K562 (cell line): ENCODE results near the gene TLX3. TPM values are rescaled to one million over a fixed set of nuclear protein-coding genes. Genes with fewer than 3 reads are reported as not detected.

Experiments
- ATAC-seq: fragments of 200-7000 bp; cut with Tn5 transposase; 3 replicates; pipeline ENCODE4 v1.9.1; 2020; ENCODE audit warnings: moderate library complexity
- BruUV-seq: library from RNA; stranded (reverse); fragments of 400-500 nt; replicated peaks from 2 replicates; lab custom pipeline; 2021; lab: Mats Ljungman, UMichigan
- CTCF ChIA-PET: fragments of 300-600 bp; formaldehyde crosslinking; extraction: SDS; loops from one replicate; lab custom pipeline; 2021; ENCODE audit warnings: low intra/inter-chr PET ratio; lab: Yijun Ruan, JAX
- POLR2A ChIA-PET: fragments of 300-600, 350-650 bp; sonication (Branson Sonifier 250); formaldehyde crosslinking; extraction: SDS; loops from one replicate; lab custom pipeline; 2021; ENCODE audit warnings: antibody characterized with exemption, inconsistent platforms; lab: Yijun Ruan, JAX
- DNase-seq, 4 experiments: peaks; one replicate each; pipeline versions ENCODE4 v3.0.0 to v3.0.0-alpha.2; 2011 to 2018; ENCODE audit warnings: low spot score in 3 of 4, mixed read lengths in 3 of 4; ENCODE audit errors: extremely low read depth in 1 of 4
- FAIRE-seq: peaks from 2 replicates; lab custom pipeline; 2011; peaks lifted over from hg19 to GRCh38; lab: Jason Lieb, UNC
- H2AFZ ChIP-seq: 2 replicates; pipeline ENCODE4 v1.6.0; 2011; ENCODE audit warnings: low read depth, low read length, control low read depth, inconsistent platforms
- H3K27ac ChIP-seq: fragments of 200-600 bp; 3 replicates; pipeline ENCODE4 v1.8.0; 2011; ENCODE audit warnings: low read depth, mild to moderate bottlenecking, control low read depth, inconsistent platforms, low read length, moderate library complexity, mixed read lengths; ENCODE audit errors: extremely low read depth
- H3K27me3 ChIP-seq, 2 experiments: fragments of 300-600 bp in 1 of 2; 2 replicates in 1 of 2; 3 replicates in 1 of 2; pipeline versions ENCODE4 v1.6.0 to v1.8.0; 2011; ENCODE audit warnings: inconsistent platforms in 2 of 2, low read length in 2 of 2, mild to moderate bottlenecking in 1 of 2, mixed read lengths in 1 of 2, moderate library complexity in 1 of 2; ENCODE audit not compliant: control insufficient read depth in 2 of 2, insufficient read depth in 2 of 2
- H3K36me3 ChIP-seq: fragments of 300-600 bp; 3 replicates; pipeline ENCODE4 v1.8.0; 2011; ENCODE audit warnings: mild to moderate bottlenecking, low read length, inconsistent platforms; ENCODE audit not compliant: control insufficient read depth, insufficient read depth
- H3K4me1 ChIP-seq, 2 experiments: fragments of 200-600 bp in 1 of 2; replicated peaks in 1 of 2; 2 replicates in 1 of 2; 3 replicates in 1 of 2; pipeline versions ENCODE4 v1.5.1 to v1.8.0; 2011; ENCODE audit warnings: inconsistent platforms in 2 of 2, low read length in 2 of 2, mild to moderate bottlenecking in 1 of 2, mixed read lengths in 1 of 2, moderate library complexity in 1 of 2; ENCODE audit not compliant: control insufficient read depth in 2 of 2, insufficient read depth in 2 of 2
- H3K4me2 ChIP-seq: 2 replicates; pipeline ENCODE4 v1.6.1; 2011; ENCODE audit warnings: low read length, control low read depth, inconsistent platforms, mixed read lengths; ENCODE audit not compliant: insufficient read depth
- H3K4me3 ChIP-seq: fragments of 200-600 bp; sonication (generic), shearing (Covaris generic); 2 replicates; pipeline ENCODE4 v1.5.1; 2016; ENCODE audit warnings: control low read depth, inconsistent platforms
- H3K79me2 ChIP-seq: fragments of 200-600 bp; 3 replicates; pipeline ENCODE4 v1.8.0; 2011; ENCODE audit warnings: low read length, inconsistent platforms; ENCODE audit not compliant: control insufficient read depth, insufficient read depth
- H3K9ac ChIP-seq, 2 experiments: 2 replicates each; pipeline versions ENCODE4 v1.6.0 to v1.6.1; 2011; ENCODE audit warnings: low read depth in 2 of 2, low read length in 2 of 2, control low read depth in 1 of 2, inconsistent platforms in 1 of 2, mild to moderate bottlenecking in 1 of 2, mixed read lengths in 1 of 2; ENCODE audit not compliant: insufficient read depth in 1 of 2
- H3K9me1 ChIP-seq: one replicate; pipeline ENCODE4 v1.6.0; 2011; ENCODE audit warnings: inconsistent platforms, mild to moderate bottlenecking, low read length, moderate library complexity; ENCODE audit not compliant: control insufficient read depth, insufficient read depth
- H3K9me3 ChIP-seq: replicated peaks from 2 replicates; pipeline ENCODE4 v1.5.1; 2011; ENCODE audit warnings: low read depth, low read length, inconsistent platforms; ENCODE audit not compliant: control insufficient read depth, insufficient read depth
- H4K20me1 ChIP-seq: replicated peaks from 2 replicates; pipeline ENCODE4 v1.6.1; 2011; ENCODE audit warnings: low read length, inconsistent platforms, mixed read lengths; ENCODE audit not compliant: control insufficient read depth, insufficient read depth
- BCL6 ChIP-seq: fragments of 250-450 bp; sonication (Bioruptor Pico); IDR thresholded peaks from 2 replicates; pipeline ENCODE4 v1.4.0; 2020
- ELF2 ChIP-seq: fragments of 250-450 bp; sonication (Bioruptor Pico); IDR thresholded peaks from 2 replicates; pipeline ENCODE4 v1.5.0; 2021; ENCODE audit warnings: mild to moderate bottlenecking
- ESRRA ChIP-seq: fragments of 450-650 bp; IDR thresholded peaks from 2 replicates; pipeline ENCODE4 v1.6.1; 2014; ENCODE audit warnings: low read depth, mild to moderate bottlenecking, moderate library complexity, borderline replicate concordance
- HNRNPH1 ChIP-seq: fragments of 200-400 bp; formaldehyde crosslinking; optimal IDR thresholded peaks from 2 replicates; pipeline ENCODE3; 2017; ENCODE audit warnings: low read depth, mild to moderate bottlenecking, low read length, moderate library complexity
- MTA3 ChIP-seq: fragments of 450-650 bp; formaldehyde crosslinking; IDR thresholded peaks from 2 replicates; pipeline ENCODE4 v1.6.1; 2017; ENCODE audit warnings: mild to moderate bottlenecking, borderline replicate concordance
- PHF8 ChIP-seq: fragments of 200-600 bp; sonication (generic); IDR thresholded peaks from 2 replicates; pipeline ENCODE4 v1.6.1; 2012; ENCODE audit warnings: mixed run types, mild to moderate bottlenecking, inconsistent platforms, low read length, moderate library complexity, borderline replicate concordance
- POLR2H ChIP-seq: IDR thresholded peaks from 2 replicates; pipeline ENCODE4 v1.6.1; 2016; ENCODE audit warnings: missing genetic modification characterization, low read depth, mild to moderate bottlenecking, control low read depth, missing compliant biosample characterization, moderate library complexity
- RAD21 ChIP-seq, 2 experiments: fragments of 250-450 bp in 1 of 2; fragments of 450-650 bp in 1 of 2; sonication (Bioruptor Pico) in 1 of 2; formaldehyde crosslinking in 1 of 2; IDR thresholded peaks in 1 of 2; conservative IDR thresholded peaks in 1 of 2; 2 replicates each; pipeline versions ENCODE4 v1.4.0 to v1.8.0; 2020 to 2022; ENCODE audit warnings: mild to moderate bottlenecking in 2 of 2, moderate library complexity in 1 of 2
- RBM22 ChIP-seq: fragments of 200-400 bp; formaldehyde crosslinking; IDR thresholded peaks from 2 replicates; pipeline ENCODE4 v1.6.1; 2018; ENCODE audit warnings: low read length, low read depth; ENCODE audit not compliant: poor library complexity, severe bottlenecking
- SAP30 ChIP-seq: fragments of 200-600 bp; sonication (generic); IDR thresholded peaks from 2 replicates; pipeline ENCODE4 v1.6.1; 2012; ENCODE audit warnings: borderline replicate concordance, low read depth, mild to moderate bottlenecking, moderate library complexity, low read length, control low read depth, inconsistent platforms; ENCODE audit not compliant: insufficient read depth, poor library complexity, severe bottlenecking
- ZFP30 ChIP-seq: fragments of 250-450 bp; sonication (Bioruptor Pico); IDR thresholded peaks from 2 replicates; pipeline ENCODE4 v1.8.0; 2022; ENCODE audit warnings: moderate library complexity, mild to moderate bottlenecking, inconsistent platforms, borderline replicate concordance
- ZKSCAN1 ChIP-seq: fragments of 150-350 bp; IDR thresholded peaks from 2 replicates; pipeline ENCODE4 v1.6.1; 2016; ENCODE audit warnings: low read depth, low read length
- ZNF217 ChIP-seq: sonication (generic); formaldehyde crosslinking; IDR thresholded peaks from 2 replicates; pipeline ENCODE4 v1.8.0; 2022; ENCODE audit warnings: mild to moderate bottlenecking, missing genetic modification reagents
- WGBS: fragments of 100-300 bp; shearing (Covaris generic); methylation state at CpG from one replicate; pipeline ENCODE4 v1.1.6; 2016; ENCODE audit warnings: low coverage, mixed read lengths; ENCODE audit not compliant: insufficient coverage; ENCODE audit errors: missing lambda C conversion rate; 5-methylcytosine and 5-hydroxymethylcytosine counted together
- in situ Hi-C: fragments of 300-500 bp; cut with MboI; formaldehyde crosslinking; loops from 4 replicates; pipeline ENCODE4 v1.15.0; 2018; ENCODE audit warnings: inconsistent platforms, mixed read lengths
- intact Hi-C: fragments of 100-400 bp; cut with micrococcal nuclease; formaldehyde crosslinking; loops from 2 replicates; pipeline ENCODE4 v1.14.2; 2022
- polyA plus RNA-seq, 8 experiments: library from polyadenylated mRNA; depleted of rRNA in 4 of 8; stranded (reverse) in 5 of 8; unstranded in 3 of 8; fragments of >200 nt; fragmentation: Nextera tagmentation in 2 of 8; fragmentation: Illumina TruSeq in 1 of 8; extraction: Ambion mirVana in 2 of 8; extraction: Trizol in 1 of 8; gene quantifications; 2 replicates each; pipeline versions ENCODE4 v1.2.1 to v1.2.3, GENCODE V29; 2011 to 2014; ENCODE audit warnings: inconsistent platforms in 1 of 8, missing spikeins in 1 of 8
- total RNA-seq, 7 experiments: library from RNA; depleted of rRNA in 6 of 7; stranded (reverse); fragments of >200 nt in 6 of 7; fragmentation: Illumina TruSeq in 2 of 7; extraction: Trizol in 2 of 7; gene quantifications; 2 replicates each; pipeline versions ENCODE4 v1.2.1 to v1.2.3, GENCODE V29; 2011 to 2021; ENCODE audit warnings: low replicate concordance in 1 of 7
- TF ChIP-seq, protein P1 (sequence below): fragments of 150-350 bp; IDR thresholded peaks from 2 replicates; pipeline ENCODE4 v1.6.1; 2014; ENCODE audit warnings: low read depth, mild to moderate bottlenecking, low read length, borderline replicate concordance
- TF ChIP-seq, protein P2 (sequence below): fragments of 450-650 bp; IDR thresholded peaks from 2 replicates; pipeline ENCODE4 v1.6.1; 2014; ENCODE audit warnings: low read depth, mild to moderate bottlenecking, moderate library complexity, borderline replicate concordance

The TLX3 gene
- total and polyA plus RNA-seq, 9 of the 15 experiments (the other 6 are each of a cell fraction or from before 2014, with no cell fraction given): not detected

DNA sequence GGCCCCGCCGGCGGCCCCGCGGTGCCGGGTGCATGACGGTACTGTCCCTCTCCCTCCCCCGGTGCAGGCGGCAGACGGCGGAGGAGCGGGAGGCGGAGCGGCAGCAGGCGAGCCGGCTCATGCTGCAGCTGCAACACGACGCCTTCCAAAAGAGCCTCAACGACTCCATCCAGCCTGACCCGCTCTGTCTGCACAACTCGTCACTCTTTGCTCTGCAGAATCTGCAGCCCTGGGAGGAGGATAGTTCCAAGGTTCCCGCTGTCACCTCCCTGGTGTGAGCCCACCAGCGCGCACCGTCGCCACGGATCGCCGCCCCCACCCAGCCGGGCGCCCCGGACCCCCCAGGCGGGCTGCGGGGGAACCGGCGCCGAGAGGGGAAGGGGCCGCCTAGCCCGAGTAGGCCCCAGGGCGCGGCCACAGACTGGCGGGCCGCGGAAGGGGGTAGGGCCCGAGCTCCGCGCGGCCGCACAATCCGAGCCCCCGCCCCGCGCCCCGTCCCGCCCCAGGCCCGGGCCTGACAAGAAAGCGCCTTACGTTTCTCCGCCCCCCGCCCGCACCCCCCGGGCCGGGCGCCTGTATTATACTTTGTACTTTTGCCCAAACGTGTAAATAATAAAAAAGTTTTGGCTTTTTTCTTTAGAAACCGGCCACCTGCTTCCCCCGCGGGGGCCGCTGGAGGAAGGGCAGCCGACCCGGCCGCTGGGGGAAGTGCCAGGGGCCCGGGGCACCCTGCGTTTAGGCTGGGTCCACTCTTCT, 2.5 kb downstream of the TLX3 start:
- Histone ChIP-seq H3K9me1 (no peaks in the 10 kb centered on the region), H3K4me3 (no peak overlapping the region), H3K9ac (no peak overlapping the region), H3K36me3 (no peaks in the 10 kb centered on the region), H3K27ac (no peak overlapping the region), H3K79me2 (no peaks in the 10 kb centered on the region), H2AFZ (no peak overlapping the region), H3K9me3 (no peaks in the 10 kb centered on the region), H3K27me3 (peaks cover 2 to 40% of the 10 kb centered on the region in 2 experiments; a peak in 3 of 5 replicates), H3K4me1 (peaks cover 0 to 11% of the 10 kb centered on the region in 2 experiments; a peak in 2 of 5 replicates), H4K20me1 (no peaks in the 10 kb centered on the region), H3K4me2 (no peak overlapping the region)
- ATAC-seq (no peak), DNase-seq (no peak), FAIRE-seq (no peak)
- 47% methylated on average over 22 of the region's 74 CpGs for WGBS
- in situ Hi-C loops (no loop called here), intact Hi-C loops (no loop called here)
- POLR2A ChIA-PET: no interaction called here
- CTCF ChIA-PET: no interaction called here
- no TSS peak for BruUV-seq
- TF ChIP-seq ZFP30 (no peak), ZNF217 (CRISPR knock-in tag) (no peak), RAD21 (CRISPR knock-in tag; conservative IDR thresholded peaks at IDR 0.05 in 1 of 2, IDR thresholded peaks at IDR 0.05 in 1 of 2) (no peak), MTA3 (no peak), SAP30 (no peak), HNRNPH1 (no peak), ESRRA (no peak), BCL6 (CRISPR knock-in tag) (no peak), PHF8 (no peak), ELF2 (CRISPR knock-in tag) (no peak), POLR2H (tag) (no peak), RBM22 (no peak), ZKSCAN1 (no peak)
- TF ChIP-seq, protein P1, sequence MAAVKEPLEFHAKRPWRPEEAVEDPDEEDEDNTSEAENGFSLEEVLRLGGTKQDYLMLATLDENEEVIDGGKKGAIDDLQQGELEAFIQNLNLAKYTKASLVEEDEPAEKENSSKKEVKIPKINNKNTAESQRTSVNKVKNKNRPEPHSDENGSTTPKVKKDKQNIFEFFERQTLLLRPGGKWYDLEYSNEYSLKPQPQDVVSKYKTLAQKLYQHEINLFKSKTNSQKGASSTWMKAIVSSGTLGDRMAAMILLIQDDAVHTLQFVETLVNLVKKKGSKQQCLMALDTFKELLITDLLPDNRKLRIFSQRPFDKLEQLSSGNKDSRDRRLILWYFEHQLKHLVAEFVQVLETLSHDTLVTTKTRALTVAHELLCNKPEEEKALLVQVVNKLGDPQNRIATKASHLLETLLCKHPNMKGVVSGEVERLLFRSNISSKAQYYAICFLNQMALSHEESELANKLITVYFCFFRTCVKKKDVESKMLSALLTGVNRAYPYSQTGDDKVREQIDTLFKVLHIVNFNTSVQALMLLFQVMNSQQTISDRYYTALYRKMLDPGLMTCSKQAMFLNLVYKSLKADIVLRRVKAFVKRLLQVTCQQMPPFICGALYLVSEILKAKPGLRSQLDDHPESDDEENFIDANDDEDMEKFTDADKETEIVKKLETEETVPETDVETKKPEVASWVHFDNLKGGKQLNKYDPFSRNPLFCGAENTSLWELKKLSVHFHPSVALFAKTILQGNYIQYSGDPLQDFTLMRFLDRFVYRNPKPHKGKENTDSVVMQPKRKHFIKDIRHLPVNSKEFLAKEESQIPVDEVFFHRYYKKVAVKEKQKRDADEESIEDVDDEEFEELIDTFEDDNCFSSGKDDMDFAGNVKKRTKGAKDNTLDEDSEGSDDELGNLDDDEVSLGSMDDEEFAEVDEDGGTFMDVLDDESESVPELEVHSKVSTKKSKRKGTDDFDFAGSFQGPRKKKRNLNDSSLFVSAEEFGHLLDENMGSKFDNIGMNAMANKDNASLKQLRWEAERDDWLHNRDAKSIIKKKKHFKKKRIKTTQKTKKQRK: no peak
- TF ChIP-seq, protein P2, sequence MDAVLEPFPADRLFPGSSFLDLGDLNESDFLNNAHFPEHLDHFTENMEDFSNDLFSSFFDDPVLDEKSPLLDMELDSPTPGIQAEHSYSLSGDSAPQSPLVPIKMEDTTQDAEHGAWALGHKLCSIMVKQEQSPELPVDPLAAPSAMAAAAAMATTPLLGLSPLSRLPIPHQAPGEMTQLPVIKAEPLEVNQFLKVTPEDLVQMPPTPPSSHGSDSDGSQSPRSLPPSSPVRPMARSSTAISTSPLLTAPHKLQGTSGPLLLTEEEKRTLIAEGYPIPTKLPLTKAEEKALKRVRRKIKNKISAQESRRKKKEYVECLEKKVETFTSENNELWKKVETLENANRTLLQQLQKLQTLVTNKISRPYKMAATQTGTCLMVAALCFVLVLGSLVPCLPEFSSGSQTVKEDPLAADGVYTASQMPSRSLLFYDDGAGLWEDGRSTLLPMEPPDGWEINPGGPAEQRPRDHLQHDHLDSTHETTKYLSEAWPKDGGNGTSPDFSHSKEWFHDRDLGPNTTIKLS: no peak
